SK-N-SH treated with all-trans-retinoic acid at 6 μM for 48 hours (cell line): ENCODE data around the gene GRAP2.

ENCODE experiments used
- ATAC-seq: fragments of 200-7000 bp; cut with Tn5 transposase; 3 replicates; pipeline ENCODE4 v1.9.1; 2020; ENCODE audit warnings: mild to moderate bottlenecking, moderate library complexity
- ARNTL ChIP-seq: fragments of 450-650 bp; formaldehyde crosslinking; IDR thresholded peaks from 2 replicates; pipeline ENCODE4 v1.5.0; 2020; ENCODE audit warnings: low read depth, mild to moderate bottlenecking, moderate library complexity, borderline replicate concordance
- BACH2 ChIP-seq: fragments of 250-450 bp; sonication (Bioruptor Pico); IDR thresholded peaks from 2 replicates; pipeline ENCODE4 v1.9.0; 2021; ENCODE audit warnings: mild to moderate bottlenecking, borderline replicate concordance
- CREB5 ChIP-seq: fragments of 250-450 bp; sonication (Bioruptor Pico); IDR thresholded peaks from 2 replicates; pipeline ENCODE4 v1.5.1; 2020; ENCODE audit warnings: low read depth, mild to moderate bottlenecking, moderate library complexity
- CSDC2 ChIP-seq: fragments of 250-450 bp; sonication (Bioruptor Pico); IDR thresholded peaks from 2 replicates; pipeline ENCODE4 v1.5.0; 2020; ENCODE audit warnings: mild to moderate bottlenecking, moderate library complexity
- ESRRG ChIP-seq: fragments of 250-450 bp; sonication (Bioruptor Pico); IDR thresholded peaks from 2 replicates; pipeline ENCODE4 v1.6.1; 2021; ENCODE audit warnings: mild to moderate bottlenecking
- GLIS3 ChIP-seq: fragments of 250-450 bp; sonication (Bioruptor Pico); IDR thresholded peaks from 2 replicates; pipeline ENCODE4 v1.5.0; 2020; ENCODE audit warnings: mild to moderate bottlenecking, moderate library complexity
- ISL1 ChIP-seq: fragments of 250-450 bp; sonication (Bioruptor Pico); IDR thresholded peaks from 2 replicates; pipeline ENCODE4 v2.1.2; 2022; ENCODE audit warnings: mild to moderate bottlenecking, moderate library complexity
- OSR1 ChIP-seq: fragments of 250-450 bp; sonication (Bioruptor Pico); IDR thresholded peaks from 2 replicates; pipeline ENCODE4 v1.8.0; 2022; ENCODE audit warnings: moderate library complexity, mild to moderate bottlenecking, inconsistent platforms
- PPARA ChIP-seq: fragments of 250-450 bp; sonication (Bioruptor Pico); IDR thresholded peaks from 2 replicates; pipeline ENCODE4 v1.5.0; 2020; ENCODE audit warnings: mild to moderate bottlenecking, borderline replicate concordance
- RARB ChIP-seq: fragments of 250-450 bp; sonication (Bioruptor Pico); IDR thresholded peaks from 2 replicates; pipeline ENCODE4 v1.8.0; 2021; ENCODE audit warnings: mild to moderate bottlenecking, moderate library complexity
- SNAI2 ChIP-seq: fragments of 250-450 bp; sonication (Bioruptor Pico); IDR thresholded peaks from 2 replicates; pipeline ENCODE4 v1.5.0; 2020; ENCODE audit warnings: mild to moderate bottlenecking, moderate library complexity
- TCF4 ChIP-seq: fragments of 250-450 bp; sonication (Bioruptor Pico); IDR thresholded peaks from 2 replicates; pipeline ENCODE4 v1.8.0; 2021; ENCODE audit warnings: mild to moderate bottlenecking, moderate library complexity, borderline replicate concordance
- TOX ChIP-seq: fragments of 250-450 bp; sonication (Bioruptor Pico); IDR thresholded peaks from 2 replicates; pipeline ENCODE4 v1.8.0; 2021; ENCODE audit warnings: mild to moderate bottlenecking, moderate library complexity, borderline replicate concordance
- TSHZ2 ChIP-seq: fragments of 250-450 bp; sonication (Bioruptor Pico); IDR thresholded peaks from 2 replicates; pipeline ENCODE4 v1.5.0; 2020; ENCODE audit warnings: mild to moderate bottlenecking, moderate library complexity
- ZC3H10 ChIP-seq: fragments of 250-450 bp; sonication (Bioruptor Pico); IDR thresholded peaks from 2 replicates; pipeline ENCODE4 v1.5.1; 2021; ENCODE audit warnings: mild to moderate bottlenecking, moderate library complexity
- ZFP3 ChIP-seq: fragments of 250-450 bp; sonication (Bioruptor Pico); IDR thresholded peaks from 2 replicates; pipeline ENCODE4 v1.5.0; 2020; ENCODE audit warnings: mild to moderate bottlenecking, moderate library complexity
- ZFP30 ChIP-seq: fragments of 450-650 bp; formaldehyde crosslinking; IDR thresholded peaks from 2 replicates; pipeline ENCODE4 v1.5.0; 2022; ENCODE audit warnings: mild to moderate bottlenecking, moderate library complexity
- ZNF565 ChIP-seq: fragments of 450-650 bp; formaldehyde crosslinking; conservative IDR thresholded peaks from 2 replicates; pipeline ENCODE4 v1.5.0; 2020; ENCODE audit warnings: low read depth, mild to moderate bottlenecking, moderate library complexity
- ZNF8 ChIP-seq: fragments of 450-650 bp; formaldehyde crosslinking; IDR thresholded peaks from 2 replicates; pipeline ENCODE4 v1.5.0; 2020; ENCODE audit warnings: mild to moderate bottlenecking, moderate library complexity
- TF ChIP-seq, protein P1 (sequence below): fragments of 250-450 bp; sonication (Bioruptor Pico); IDR thresholded peaks from 2 replicates; pipeline ENCODE4 v1.8.0; 2021; ENCODE audit warnings: low read depth, mild to moderate bottlenecking, moderate library complexity, borderline replicate concordance
- TF ChIP-seq, protein P2 (sequence below): fragments of 250-450 bp; sonication (Bioruptor Pico); IDR thresholded peaks from 2 replicates; pipeline ENCODE4 v1.5.1; 2021; ENCODE audit warnings: mild to moderate bottlenecking, moderate library complexity

The GRAP2 gene

DNA sequence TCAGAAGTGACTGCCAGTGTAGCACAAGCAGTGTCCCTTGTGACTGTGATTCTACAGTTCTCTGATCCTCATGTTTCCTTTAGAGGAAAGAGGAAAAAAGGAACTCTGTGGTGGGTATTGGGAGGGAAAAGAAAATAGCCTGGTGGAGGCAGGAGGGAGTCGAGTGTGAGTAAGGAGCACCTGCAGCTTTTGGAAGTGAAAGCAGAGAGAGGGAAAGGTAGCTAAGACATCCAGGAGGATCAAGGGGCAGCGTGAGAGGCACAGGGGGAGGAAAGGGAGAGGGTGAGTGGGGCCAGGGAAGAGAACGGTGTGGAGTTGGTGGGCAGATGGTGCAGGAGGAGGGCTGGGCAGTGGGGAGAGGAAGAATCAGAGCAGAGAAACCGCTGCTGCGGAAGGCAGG lies 71.8 kb downstream of the GRAP2 start:
- TF ChIP-seq OSR1 (CRISPR knock-in tag) (no peak), TSHZ2 (no peak), ARNTL (CRISPR knock-in tag) (no peak), RARB (CRISPR knock-in tag) (no peak), ISL1 (CRISPR knock-in tag) (no peak), BACH2 (CRISPR knock-in tag) (no peak), ZFP3 (CRISPR knock-in tag) (no peak)
- no peak for ATAC-seq

- no peak for ATAC-seq
- no peak for TF ChIP-seq TCF4
- no peak for TF ChIP-seq GLIS3 (CRISPR knock-in tag)
- TF ChIP-seq ZNF8 (CRISPR knock-in tag), result no peak
- TF ChIP-seq ZFP30 (CRISPR knock-in tag), result no peak
- no peak for TF ChIP-seq SNAI2 (CRISPR knock-in tag)
- TF ChIP-seq ZFP3 (CRISPR knock-in tag), result no peak
Measured at GRCh38 chr22:39973656-39974055, 72.8 kb downstream of the GRAP2 start.

- no peak for ATAC-seq
- TF ChIP-seq PPARA (CRISPR knock-in tag) (no peak), ZFP30 (CRISPR knock-in tag) (no peak)
- TF ChIP-seq, protein P1, sequence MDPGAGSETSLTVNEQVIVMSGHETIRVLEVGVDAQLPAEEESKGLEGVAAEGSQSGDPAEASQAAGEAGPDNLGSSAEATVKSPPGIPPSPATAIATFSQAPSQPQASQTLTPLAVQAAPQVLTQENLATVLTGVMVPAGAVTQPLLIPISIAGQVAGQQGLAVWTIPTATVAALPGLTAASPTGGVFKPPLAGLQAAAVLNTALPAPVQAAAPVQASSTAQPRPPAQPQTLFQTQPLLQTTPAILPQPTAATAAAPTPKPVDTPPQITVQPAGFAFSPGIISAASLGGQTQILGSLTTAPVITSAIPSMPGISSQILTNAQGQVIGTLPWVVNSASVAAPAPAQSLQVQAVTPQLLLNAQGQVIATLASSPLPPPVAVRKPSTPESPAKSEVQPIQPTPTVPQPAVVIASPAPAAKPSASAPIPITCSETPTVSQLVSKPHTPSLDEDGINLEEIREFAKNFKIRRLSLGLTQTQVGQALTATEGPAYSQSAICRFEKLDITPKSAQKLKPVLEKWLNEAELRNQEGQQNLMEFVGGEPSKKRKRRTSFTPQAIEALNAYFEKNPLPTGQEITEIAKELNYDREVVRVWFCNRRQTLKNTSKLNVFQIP, result no peak
Measured at GRCh38 chr22:39974065-39974464, 73.2 kb downstream of the GRAP2 start.

- ATAC-seq, result no peak
- TF ChIP-seq TOX, result no peak
Measured at GRCh38 chr22:39979048-39979447, 78.2 kb downstream of the GRAP2 start.

DNA sequence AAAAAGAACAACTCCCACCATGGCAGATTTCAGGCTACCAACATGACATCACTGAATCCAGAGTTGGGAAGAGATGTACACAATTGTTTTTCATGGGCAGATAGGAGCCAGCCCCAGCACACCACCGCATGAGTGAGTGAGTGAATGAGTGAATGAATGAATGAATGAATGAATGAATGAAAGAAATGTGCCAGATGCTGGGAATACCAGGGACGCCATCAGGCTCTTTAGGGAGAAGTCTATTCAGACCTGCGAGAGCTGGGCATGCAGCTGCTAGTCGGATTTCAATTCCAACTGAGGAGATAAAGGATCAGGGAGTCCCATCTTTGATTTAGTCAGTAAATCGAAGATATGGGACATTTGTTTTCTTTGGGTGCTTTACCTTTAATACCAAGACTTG lies 78.6 kb downstream of the GRAP2 start:
- TF ChIP-seq ISL1 (CRISPR knock-in tag), result no peak
- TF ChIP-seq, protein P2, sequence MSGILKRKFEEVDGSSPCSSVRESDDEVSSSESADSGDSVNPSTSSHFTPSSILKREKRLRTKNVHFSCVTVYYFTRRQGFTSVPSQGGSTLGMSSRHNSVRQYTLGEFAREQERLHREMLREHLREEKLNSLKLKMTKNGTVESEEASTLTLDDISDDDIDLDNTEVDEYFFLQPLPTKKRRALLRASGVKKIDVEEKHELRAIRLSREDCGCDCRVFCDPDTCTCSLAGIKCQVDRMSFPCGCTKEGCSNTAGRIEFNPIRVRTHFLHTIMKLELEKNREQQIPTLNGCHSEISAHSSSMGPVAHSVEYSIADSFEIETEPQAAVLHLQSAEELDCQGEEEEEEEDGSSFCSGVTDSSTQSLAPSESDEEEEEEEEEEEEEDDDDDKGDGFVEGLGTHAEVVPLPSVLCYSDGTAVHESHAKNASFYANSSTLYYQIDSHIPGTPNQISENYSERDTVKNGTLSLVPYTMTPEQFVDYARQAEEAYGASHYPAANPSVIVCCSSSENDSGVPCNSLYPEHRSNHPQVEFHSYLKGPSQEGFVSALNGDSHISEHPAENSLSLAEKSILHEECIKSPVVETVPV (CRISPR knock-in tag), result no peak
- TF ChIP-seq SNAI2 (CRISPR knock-in tag), result no peak
- no peak for TF ChIP-seq CSDC2 (CRISPR knock-in tag)
- TF ChIP-seq TCF4, result no peak
- TF ChIP-seq ZNF565 (CRISPR knock-in tag), result no peak
- no peak for TF ChIP-seq ZC3H10 (CRISPR knock-in tag)
- no peak for TF ChIP-seq OSR1 (CRISPR knock-in tag)
- no peak for TF ChIP-seq CREB5 (CRISPR knock-in tag)
- TF ChIP-seq ZFP3 (CRISPR knock-in tag), result no peak
- no peak for TF ChIP-seq TOX
- no peak for TF ChIP-seq BACH2 (CRISPR knock-in tag)
- no peak for TF ChIP-seq ESRRG (CRISPR knock-in tag)
- TF ChIP-seq ZNF8 (CRISPR knock-in tag), result no peak
- no peak for TF ChIP-seq ZFP30 (CRISPR knock-in tag)
- TF ChIP-seq GLIS3 (CRISPR knock-in tag), result no peak
- TF ChIP-seq, all 23 proteins: peak for 0
- no peak for ATAC-seq
